K562 (cell line): ENCODE results near the gene NEK5. TPM values are rescaled to one million over a fixed set of nuclear protein-coding genes. Genes with fewer than 3 reads are reported as not detected.

ENCODE experiments used
- ARID2 ChIP-seq: fragments of 450-650 bp; IDR thresholded peaks from 2 replicates; pipeline ENCODE4 v1.6.1; 2017; ENCODE audit warnings: antibody characterized with exemption, mild to moderate bottlenecking
- BMI1 ChIP-seq: fragments of 150-350 bp; IDR thresholded peaks from 2 replicates; pipeline ENCODE4 v1.6.1; 2014; ENCODE audit warnings: low read length
- CBX8 ChIP-seq: fragments of 200-600 bp; sonication (generic); IDR thresholded peaks from 2 replicates; pipeline ENCODE4 v1.6.1; 2012; ENCODE audit warnings: borderline replicate concordance, mixed run types, low read depth, mild to moderate bottlenecking, moderate library complexity, mixed read lengths, low read length, control low read depth, inconsistent platforms; ENCODE audit not compliant: poor library complexity, severe bottlenecking; ENCODE audit errors: extremely low read depth
- CCNT2 ChIP-seq: IDR thresholded peaks from 2 replicates; pipeline ENCODE4 v1.6.1; 2011; ENCODE audit warnings: borderline replicate concordance, low read depth, mild to moderate bottlenecking, moderate library complexity, mixed read lengths, low read length; ENCODE audit not compliant: insufficient read length; ENCODE audit errors: extremely low read depth
- CHCHD3 ChIP-seq: fragments of 250-450 bp; sonication (Bioruptor Pico); IDR thresholded peaks from 2 replicates; pipeline ENCODE4 v2.1.2; 2022; ENCODE audit warnings: mild to moderate bottlenecking
- CSDE1 ChIP-seq, 2 experiments: fragments of 450-650 bp; IDR thresholded peaks; 2 replicates each; pipeline ENCODE4 v1.6.1; 2016; ENCODE audit warnings: mild to moderate bottlenecking in 1 of 2
- E4F1 ChIP-seq: fragments of 250-450 bp; sonication (Bioruptor Pico); IDR thresholded peaks from 2 replicates; pipeline ENCODE4 v1.5.0; 2021; ENCODE audit warnings: mild to moderate bottlenecking, borderline replicate concordance
- EGR1 ChIP-seq: fragments of 450-650 bp; conservative IDR thresholded peaks from 2 replicates; pipeline ENCODE4 v1.6.1; 2017; ENCODE audit warnings: mild to moderate bottlenecking
- ETV5 ChIP-seq: sonication (generic); formaldehyde crosslinking; IDR thresholded peaks from 2 replicates; pipeline ENCODE4 v1.4.0; 2020; ENCODE audit warnings: low read depth, mild to moderate bottlenecking, missing genetic modification reagents
- HCFC1 ChIP-seq: IDR thresholded peaks from 2 replicates; pipeline ENCODE4 v1.6.1; 2012; ENCODE audit warnings: low read depth, low read length, improper control_type of control experiment
- HDAC2 ChIP-seq: fragments of 450-650 bp; IDR thresholded peaks from 2 replicates; pipeline ENCODE4 v1.6.1; 2016; ENCODE audit warnings: mild to moderate bottlenecking
- HDAC3 ChIP-seq: fragments of 450-650 bp; IDR thresholded peaks from 2 replicates; pipeline ENCODE4 v1.6.1; 2018; ENCODE audit warnings: borderline replicate concordance, mild to moderate bottlenecking, moderate library complexity; ENCODE audit not compliant: partially characterized antibody
- KLF13 ChIP-seq: fragments of 450-650 bp; IDR thresholded peaks from 2 replicates; pipeline ENCODE4 v1.6.1; 2016; ENCODE audit warnings: missing genetic modification characterization, low read depth, mild to moderate bottlenecking, missing compliant biosample characterization, moderate library complexity, borderline replicate concordance
- MTA2 ChIP-seq: fragments of 450-650 bp; IDR thresholded peaks from 2 replicates; pipeline ENCODE4 v1.6.1; 2016; ENCODE audit warnings: low read depth
- NRF1 ChIP-seq, 2 experiments: fragments of 450-650 bp; IDR thresholded peaks in 1 of 2; conservative IDR thresholded peaks in 1 of 2; 2 replicates each; pipeline ENCODE4 v1.6.1; 2014; ENCODE audit warnings: mild to moderate bottlenecking in 2 of 2
- POLR2AphosphoS2 ChIP-seq: IDR thresholded peaks from 2 replicates; pipeline ENCODE4 v1.6.1; 2012; ENCODE audit warnings: low read length, improper control_type of control experiment
- PRMT5 ChIP-seq: sonication (generic); formaldehyde crosslinking; IDR thresholded peaks from 2 replicates; pipeline ENCODE4 v1.5.0; 2020; ENCODE audit warnings: missing genetic modification reagents
- RAD21 ChIP-seq, 2 experiments: fragments of 250-450 bp in 1 of 2; fragments of 450-650 bp in 1 of 2; sonication (Bioruptor Pico) in 1 of 2; formaldehyde crosslinking in 1 of 2; IDR thresholded peaks in 1 of 2; conservative IDR thresholded peaks in 1 of 2; 2 replicates each; pipeline versions ENCODE4 v1.4.0 to v1.8.0; 2020 to 2022; ENCODE audit warnings: mild to moderate bottlenecking in 2 of 2, moderate library complexity in 1 of 2
- SFPQ ChIP-seq: fragments of 200-400 bp; formaldehyde crosslinking; IDR thresholded peaks from 2 replicates; pipeline ENCODE4 v1.6.1; 2017; ENCODE audit warnings: mild to moderate bottlenecking, low read depth, low read length, moderate library complexity
- ZBTB7A ChIP-seq: IDR thresholded peaks from 2 replicates; pipeline ENCODE4 v1.6.1; 2011; ENCODE audit warnings: low read depth, mild to moderate bottlenecking, low read length, moderate library complexity, borderline replicate concordance; ENCODE audit not compliant: control insufficient read depth
- ZNF121 ChIP-seq: sonication (generic); formaldehyde crosslinking; conservative IDR thresholded peaks from 2 replicates; pipeline ENCODE4 v1.8.0; 2022; ENCODE audit warnings: missing genetic modification reagents
- ZNF217 ChIP-seq: sonication (generic); formaldehyde crosslinking; IDR thresholded peaks from 2 replicates; pipeline ENCODE4 v1.8.0; 2022; ENCODE audit warnings: mild to moderate bottlenecking, missing genetic modification reagents
- ZNF311 ChIP-seq: fragments of 250-450 bp; sonication (Bioruptor Pico); IDR thresholded peaks from 2 replicates; pipeline ENCODE4 v1.4.0; 2020; ENCODE audit warnings: mild to moderate bottlenecking, moderate library complexity
- ZNF316 ChIP-seq: fragments of 450-650 bp; IDR thresholded peaks from 2 replicates; pipeline ENCODE4 v1.6.1; 2016
- ZNF586 ChIP-seq: fragments of 450-650 bp; formaldehyde crosslinking; conservative IDR thresholded peaks from 2 replicates; pipeline ENCODE4 v1.4.0; 2020; ENCODE audit warnings: mild to moderate bottlenecking, moderate library complexity
- polyA plus RNA-seq, 8 experiments: library from polyadenylated mRNA; depleted of rRNA in 4 of 8; stranded (reverse) in 5 of 8; unstranded in 3 of 8; fragments of >200 nt; fragmentation: Nextera tagmentation in 2 of 8; fragmentation: Illumina TruSeq in 1 of 8; extraction: Ambion mirVana in 2 of 8; extraction: Trizol in 1 of 8; gene quantifications; 2 replicates each; pipeline versions ENCODE4 v1.2.1 to v1.2.3, GENCODE V29; 2011 to 2014; ENCODE audit warnings: inconsistent platforms in 1 of 8, missing spikeins in 1 of 8
- total RNA-seq, 7 experiments: library from RNA; depleted of rRNA in 6 of 7; stranded (reverse); fragments of >200 nt in 6 of 7; fragmentation: Illumina TruSeq in 2 of 7; extraction: Trizol in 2 of 7; gene quantifications; 2 replicates each; pipeline versions ENCODE4 v1.2.1 to v1.2.3, GENCODE V29; 2011 to 2021; ENCODE audit warnings: low replicate concordance in 1 of 7

The NEK5 gene
- total and polyA plus RNA-seq, 9 of the 15 experiments (the other 6 are each of a cell fraction or from before 2014, with no cell fraction given), result 0.09 to 0.44 (median 0.33) TPM

- TF ChIP-seq SFPQ (no peak), BMI1 (no peak), MTA2 (no peak), CSDE1 (IDR thresholded peaks at IDR 0.05) (no peak), ZNF121 (CRISPR knock-in tag) (no peak), KLF13 (tag) (no peak), HDAC3 (no peak), E4F1 (CRISPR knock-in tag) (no peak), CHCHD3 (CRISPR knock-in tag) (no peak), CBX8 (no peak), NRF1 (conservative IDR thresholded peaks at IDR 0.05 in 1 of 2, IDR thresholded peaks at IDR 0.05 in 1 of 2) (no peak), ZNF586 (CRISPR knock-in tag) (no peak), ZNF311 (CRISPR knock-in tag) (no peak), ARID2 (peak; percentile 54; the same call in 1 of the 2 replicates), ZNF316 (no peak), ETV5 (CRISPR knock-in tag) (no peak), HDAC2 (no peak; the same call in 1 of the 2 replicates), PRMT5 (CRISPR knock-in tag) (no peak), CCNT2 (no peak), POLR2AphosphoS2 (no peak), EGR1 (peak; percentile 40), ZBTB7A (no peak), HCFC1 (no peak), ZNF217 (CRISPR knock-in tag) (no peak), RAD21 (CRISPR knock-in tag; conservative IDR thresholded peaks at IDR 0.05 in 1 of 2, IDR thresholded peaks at IDR 0.05 in 1 of 2) (peak; percentile 83 to 92)
Observed at GRCh38 chr13:52127783-52128702, 830 bp downstream of the NEK5 start (continued).
